Fibroblast of mammary gland (primary cell): ENCODE results near the gene CDH22.

Experiments used
- DNase-seq: peaks from one replicate; pipeline ENCODE4 v3.0.0-alpha.2; 2010; ENCODE audit warnings: low read depth
- H3K4me3 ChIP-seq: 2 replicates; pipeline ENCODE4 v1.5.1; 2011; ENCODE audit warnings: low read depth, mild to moderate bottlenecking, low read length, moderate library complexity; ENCODE audit not compliant: control insufficient read depth
- CTCF ChIP-seq: conservative IDR thresholded peaks from 2 replicates; pipeline ENCODE4 v1.5.1; 2011; ENCODE audit warnings: low read depth, low read length, inconsistent platforms; ENCODE audit not compliant: control insufficient read depth, insufficient read depth

CDH22 gene

GRCh38 chr20:46283426-46284039, 24.8 kb downstream of the CDH22 start:
- no peak for TF ChIP-seq CTCF
- no peak for DNase-seq
- H3K4me3 ChIP-seq: no peak overlapping the region

- no peak overlapping the region for H3K4me3 ChIP-seq
- no peak for DNase-seq
- no peak for TF ChIP-seq CTCF
Measured at GRCh38 chr20:46282669-46283068, 25.6 kb downstream of the CDH22 start.

GRCh38 chr20:46279103-46279502, 29.2 kb downstream of the CDH22 start:
- DNase-seq: no peak
- no peak overlapping the region for H3K4me3 ChIP-seq
- no peak for TF ChIP-seq CTCF

- H3K4me3 ChIP-seq: no peak overlapping the region
- no peak for DNase-seq
- TF ChIP-seq CTCF: no peak
Measured at GRCh38 chr20:46277602-46278001, 30.7 kb downstream of the CDH22 start.

- DNase-seq: no peak
- no peak overlapping the region for H3K4me3 ChIP-seq
- TF ChIP-seq CTCF: no peak
Measured at GRCh38 chr20:46276531-46276930, 31.8 kb downstream of the CDH22 start.

GRCh38 chr20:46275091-46275490, 33.2 kb downstream of the CDH22 start:
- no peak for TF ChIP-seq CTCF
- H3K4me3 ChIP-seq: no peak overlapping the region
- DNase-seq: no peak

- no peak overlapping the region for H3K4me3 ChIP-seq
- no peak for DNase-seq
- no peak for TF ChIP-seq CTCF
Measured at GRCh38 chr20:46273717-46274116, 34.6 kb downstream of the CDH22 start.
